Natural killer cell (primary cell): ENCODE results near the gene GZMM. TPM values are rescaled to one million over a fixed set of nuclear protein-coding genes. Genes with fewer than 3 reads are reported as not detected.
A peak's percentile ranks its signal among the peaks of the same experiment; 100 is the strongest.

Experiments
- ATAC-seq, 3 donors: fragments of 150-1000 bp in 2 of 3; fragments of 200-7000 bp in 1 of 3; cut with Tn5 transposase; 1 replicate in 1 of 3; 2 replicates in 2 of 3; pipeline ENCODE4 v1.10.0; 2021; ENCODE audit warnings: mild to moderate bottlenecking in 2 of 3, moderate library complexity in 2 of 3
- DNase-seq, 2 donors: peaks; one replicate each; pipeline versions ENCODE4 v3.0.0 to v3.0.0-alpha.2; 2013 to 2021; ENCODE audit warnings: mixed read lengths in 1 of 2
- H3K27ac ChIP-seq: one replicate; pipeline ENCODE4 v1.5.1; 2013; ENCODE audit warnings: mild to moderate bottlenecking, low read length
- H3K27me3 ChIP-seq: one replicate; pipeline ENCODE4 v1.6.1; 2013; ENCODE audit warnings: low read length; ENCODE audit not compliant: control insufficient read depth, insufficient read depth
- H3K36me3 ChIP-seq: one replicate; pipeline ENCODE4 v1.6.1; 2013; ENCODE audit warnings: low read length; ENCODE audit not compliant: control insufficient read depth, insufficient read depth
- H3K4me1 ChIP-seq: one replicate; pipeline ENCODE4 v1.6.1; 2013; ENCODE audit warnings: low read length; ENCODE audit not compliant: control insufficient read depth, insufficient read depth
- H3K4me3 ChIP-seq: one replicate; pipeline ENCODE4 v1.5.1; 2013; ENCODE audit warnings: low read length
- H3K9me3 ChIP-seq: one replicate; pipeline ENCODE4 v1.6.1; 2013; ENCODE audit warnings: low read length; ENCODE audit not compliant: control insufficient read depth, insufficient read depth
- H3K27ac Mint-ChIP-seq, 2 donors: one replicate each; pipeline ENCODE4 v1.8.0; 2022; ENCODE audit warnings: mild to moderate bottlenecking in 2 of 2, mixed read lengths in 2 of 2, moderate library complexity in 1 of 2
- H3K27me3 Mint-ChIP-seq, 2 donors: one replicate each; pipeline ENCODE4 v1.8.0; 2022; ENCODE audit warnings: low read depth in 2 of 2, mixed read lengths in 2 of 2
- H3K36me3 Mint-ChIP-seq: one replicate; pipeline ENCODE4 v1.8.0; 2022; ENCODE audit warnings: mixed read lengths
- H3K4me1 Mint-ChIP-seq, 2 donors: one replicate each; pipeline ENCODE4 v1.8.0; 2022; ENCODE audit warnings: mixed read lengths in 2 of 2
- H3K4me3 Mint-ChIP-seq: one replicate; pipeline ENCODE4 v1.8.0; 2022; ENCODE audit warnings: mild to moderate bottlenecking, moderate library complexity, mixed read lengths
- H3K9me3 Mint-ChIP-seq, 2 donors: one replicate each; pipeline ENCODE4 v1.8.0; 2022; ENCODE audit warnings: mixed read lengths in 2 of 2
- CTCF ChIP-seq: fragments of 200-600 bp; IDR thresholded peaks from one replicate; pipeline ENCODE4 v1.8.0; 2022; ENCODE audit warnings: antibody characterized with exemption
- WGBS: methylation state at CpG from one replicate; pipeline ENCODE4 v1.1.7; 2013; ENCODE audit warnings: missing lambda C conversion rate; ENCODE audit not compliant: insufficient coverage; 5-methylcytosine and 5-hydroxymethylcytosine counted together
- intact Hi-C: fragments of 100-400 bp; cut with micrococcal nuclease; formaldehyde crosslinking; loops from one replicate; pipeline ENCODE4 v1.14.2; 2022
- total RNA-seq, 4 donors: library from RNA; stranded (reverse); fragments of 120-200 nt in 1 of 4; gene quantifications; one replicate each; pipeline versions ENCODE4 v1.2.3 to v1.2.4, GENCODE V29; 2013 to 2022

The GZMM gene
- total RNA-seq, 3 donors from 2014 or later (not counting 1 experiment from before 2014, with no cell fraction given), result 186 to 286 (median 253) TPM

DNA sequence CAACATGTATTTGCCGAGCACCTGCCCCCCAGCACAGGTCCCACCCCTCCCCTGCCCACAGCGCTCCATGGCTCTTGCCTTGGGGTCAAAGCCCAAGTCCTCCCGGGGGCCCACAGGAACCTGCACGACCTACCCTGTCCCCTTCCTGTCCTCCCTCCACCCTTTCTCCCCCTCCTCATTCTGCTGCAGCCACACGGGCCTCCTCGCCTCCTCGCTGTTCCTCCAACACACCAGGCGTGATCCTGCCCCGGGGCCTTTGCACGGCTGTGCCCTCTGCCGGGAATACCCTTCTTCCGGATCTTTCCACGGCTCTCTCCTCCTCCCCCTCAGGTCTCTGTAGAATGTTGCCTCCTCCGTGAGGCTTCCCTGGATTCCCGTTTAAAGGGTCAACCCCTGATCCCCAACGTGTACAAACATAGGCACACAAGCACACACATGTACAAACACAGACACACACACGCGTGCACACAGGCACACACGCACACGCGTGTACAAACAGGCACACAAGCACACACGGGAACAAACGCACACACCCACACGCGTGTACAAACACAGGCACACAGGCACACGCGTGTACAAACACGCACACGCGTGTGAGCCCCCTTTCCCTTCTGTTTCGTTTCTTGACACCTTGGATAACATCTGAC is 44.8 kb upstream of the GZMM start:
- Histone ChIP-seq H3K4me3 (no peak overlapping the region), H3K27me3 (peaks cover 23% of the 10 kb centered on the region), H3K4me1 (peaks cover 9% of the 10 kb centered on the region), H3K9me3 (no peaks in the 10 kb centered on the region), H3K36me3 (no peaks in the 10 kb centered on the region), H3K27ac (no peak overlapping the region)
- Mint-ChIP-seq H3K4me3 (no peak overlapping the region), H3K9me3 (no peaks in the 10 kb centered on the region), H3K4me1 (peaks cover 0 to 10% of the 10 kb centered on the region in 2 donors), H3K27ac (no peak overlapping the region), H3K36me3 (no peaks in the 10 kb centered on the region), H3K27me3 (peaks cover 9 to 14% of the 10 kb centered on the region in 2 donors)
- TF ChIP-seq CTCF, result no peak
- WGBS, result 78% methylated on average over 31 of the region's 31 CpGs
- DNase-seq (no peak), ATAC-seq (no peak)
- intact Hi-C loops, result no loop called here

GRCh38 chr19:501646-502045 is 42.2 kb upstream of the GZMM start:
- peaks cover 0 to 20% of the 10 kb centered on the region in 2 donors for H3K4me1 Mint-ChIP-seq
- WGBS, result 84% methylated on average over 16 of the region's 17 CpGs

DNA sequence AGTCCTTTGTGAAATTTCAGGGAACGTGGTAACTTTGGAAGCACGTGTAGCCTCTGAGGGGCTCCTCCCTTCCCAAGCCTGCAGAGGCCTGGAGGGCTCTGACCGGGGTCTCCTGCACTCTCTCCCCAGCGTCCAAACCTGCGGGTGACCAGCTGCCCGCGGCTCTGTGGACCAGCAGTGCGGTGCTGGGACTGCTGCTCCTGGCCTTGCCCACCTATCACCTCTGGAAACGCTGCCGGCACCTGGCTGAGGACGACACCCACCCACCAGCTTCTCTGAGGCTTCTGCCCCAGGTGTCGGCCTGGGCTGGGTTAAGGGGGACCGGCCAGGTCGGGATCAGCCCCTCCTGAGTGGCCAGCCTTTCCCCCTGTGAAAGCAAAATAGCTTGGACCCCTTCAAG is 39.2 kb upstream of the GZMM start:
- no peak overlapping the region for H3K4me3 ChIP-seq
- no peaks in the 10 kb centered on the region for H3K36me3 Mint-ChIP-seq
- H3K27me3 Mint-ChIP-seq, result peaks cover under 1 to 2% of the 10 kb centered on the region in 2 donors
- no peaks in the 10 kb centered on the region for H3K9me3 ChIP-seq
- H3K9me3 Mint-ChIP-seq, result no peaks in the 10 kb centered on the region
- H3K27ac ChIP-seq, result no peak overlapping the region
- WGBS, result 96% methylated on average over 14 of the region's 14 CpGs
- intact Hi-C loops, result no loop called here
- H3K27me3 ChIP-seq, result peaks cover 1% of the 10 kb centered on the region
- peaks cover 5 to 30% of the 10 kb centered on the region in 2 donors for H3K4me1 Mint-ChIP-seq
- no peak for ATAC-seq
- TF ChIP-seq CTCF, result no peak
- H3K36me3 ChIP-seq, result no peaks in the 10 kb centered on the region
- no peak overlapping the region for H3K4me3 Mint-ChIP-seq
- H3K4me1 ChIP-seq, result peaks cover 27% of the 10 kb centered on the region
- peak in 1 of 2 donors; percentile 7 for DNase-seq
- no peak overlapping the region for H3K27ac Mint-ChIP-seq

More at GRCh38 chr19:501646-502045, 42.2 kb upstream of the GZMM start:
- Histone ChIP-seq H3K27ac (no peak overlapping the region), H3K4me1 (peaks cover 11% of the 10 kb centered on the region), H3K4me3 (no peak overlapping the region), H3K36me3 (no peaks in the 10 kb centered on the region), H3K9me3 (no peaks in the 10 kb centered on the region), H3K27me3 (peaks cover 13% of the 10 kb centered on the region)
- DNase-seq, result no peak
- TF ChIP-seq CTCF, result no peak
- intact Hi-C loops, result no loop called here
- Mint-ChIP-seq H3K27ac (no peak overlapping the region), H3K4me3 (no peak overlapping the region), H3K36me3 (no peaks in the 10 kb centered on the region), H3K27me3 (peaks cover 9 to 14% of the 10 kb centered on the region in 2 donors), H3K9me3 (no peaks in the 10 kb centered on the region)
- no peak for ATAC-seq
